ACC112 (cell line): ENCODE results near the gene RHOG.
"Not testable (repeated sequence)": the region's sequence is repeated elsewhere in the genome, so short reads cannot be mapped to it uniquely, and the experiment has no call there.

Experiments
- H2AFZ ChIP-seq: fragments of 200-600 bp; sonication (generic); one replicate; pipeline ENCODE4 v1.6.0; 2017; ENCODE audit warnings: antibody characterized with exemption, low read length; ENCODE audit not compliant: unreplicated experiment
- H3K27ac ChIP-seq: fragments of 200-600 bp; sonication (generic); 2 replicates; pipeline ENCODE4 v1.5.1; 2014; ENCODE audit warnings: low read depth, mild to moderate bottlenecking, antibody characterized with exemption, low read length, moderate library complexity
- H3K27me3 ChIP-seq: fragments of 200-600 bp; sonication (generic); 2 replicates; pipeline ENCODE4 v1.6.1; 2014; ENCODE audit warnings: mild to moderate bottlenecking, antibody characterized with exemption, low read length, moderate library complexity, mixed read lengths; ENCODE audit not compliant: insufficient read depth
- H3K36me3 ChIP-seq: fragments of 200-600 bp; sonication (generic); 2 replicates; pipeline ENCODE4 v1.6.1; 2016; ENCODE audit warnings: mild to moderate bottlenecking, antibody characterized with exemption, low read length, moderate library complexity, mixed read lengths; ENCODE audit not compliant: insufficient read depth
- H3K4me1 ChIP-seq: fragments of 200-600 bp; sonication (generic); one replicate; pipeline ENCODE4 v1.6.1; 2016; ENCODE audit warnings: low read length, mixed read lengths; ENCODE audit not compliant: insufficient read depth, unreplicated experiment, control insufficient read depth
- H3K4me3 ChIP-seq: fragments of 200-600 bp; sonication (generic); 2 replicates; pipeline ENCODE4 v1.5.1; 2014; ENCODE audit warnings: mild to moderate bottlenecking, low read depth, low read length
- H3K79me2 ChIP-seq: fragments of 200-600 bp; sonication (generic); one replicate; pipeline ENCODE4 v1.6.0; 2016; ENCODE audit warnings: low read length; ENCODE audit not compliant: control insufficient read depth, unreplicated experiment, insufficient read depth

RHOG gene

GRCh38 chr11:3796002-3796311 is 44.8 kb downstream of the RHOG start:
- Histone ChIP-seq H3K27ac (0 out of 2 replicates have a peak overlapping the region, but pooled peaks have one; percentile 6), H3K4me3 (peak overlapping the region; percentile 100), H3K79me2 (peaks cover 63% of the 10 kb centered on the region), H2AFZ (no peak overlapping the region), H3K4me1 (peaks cover 13% of the 10 kb centered on the region), H3K36me3 (no peaks in the 10 kb centered on the region; the same call in 1 of the 2 replicates), H3K27me3 (no peaks in the 10 kb centered on the region)

- Histone ChIP-seq H3K4me1 (peaks cover 13% of the 10 kb centered on the region), H3K36me3 (no peaks in the 10 kb centered on the region; the same call in 1 of the 2 replicates), H3K27ac (0 out of 2 replicates have a peak overlapping the region, but pooled peaks have one; percentile 6), H3K27me3 (no peaks in the 10 kb centered on the region), H3K4me3 (peak overlapping the region; percentile 100), H2AFZ (no peak overlapping the region), H3K79me2 (peaks cover 69% of the 10 kb centered on the region)
These were observed 45.4 kb downstream of the RHOG start for GRCh38 chr11:3795131-3796001.

- H3K4me3 ChIP-seq, H3K27me3 ChIP-seq, H2AFZ ChIP-seq, H3K36me3 ChIP-seq, H3K27ac ChIP-seq: not testable (repeated sequence)
- peaks cover 13% of the 10 kb centered on the region for H3K4me1 ChIP-seq
- peaks cover 79% of the 10 kb centered on the region for H3K79me2 ChIP-seq
These were observed 46.4 kb downstream of the RHOG start for GRCh38 chr11:3794387-3794786.

GRCh38 chr11:3786781-3787428 is 53.9 kb downstream of the RHOG start:
- no peaks in the 10 kb centered on the region for H3K27me3 ChIP-seq
- peaks cover 86% of the 10 kb centered on the region for H3K79me2 ChIP-seq
- H2AFZ ChIP-seq = no peak overlapping the region
- no peaks in the 10 kb centered on the region for H3K36me3 ChIP-seq
- no peak overlapping the region for H3K4me3 ChIP-seq
- peaks cover 30% of the 10 kb centered on the region for H3K4me1 ChIP-seq
- H3K27ac ChIP-seq = peak overlapping the region; percentile 39

GRCh38 chr11:3783611-3784010 is 57.1 kb downstream of the RHOG start:
- Histone ChIP-seq H3K27me3 (no peaks in the 10 kb centered on the region), H3K4me3 (no peak overlapping the region), H3K79me2 (peaks cover 82% of the 10 kb centered on the region), H3K36me3 (peaks cover 9% of the 10 kb centered on the region), H2AFZ (no peak overlapping the region), H3K27ac (no peak overlapping the region), H3K4me1 (peaks cover 39% of the 10 kb centered on the region)

- Histone ChIP-seq H3K79me2 (peaks cover 79% of the 10 kb centered on the region), H3K4me1 (peaks cover 39% of the 10 kb centered on the region), H3K27me3 (no peaks in the 10 kb centered on the region), H3K36me3 (peaks cover 14% of the 10 kb centered on the region), H2AFZ (no peak overlapping the region), H3K4me3 (no peak overlapping the region), H3K27ac (no peak overlapping the region)
These were observed 57.8 kb downstream of the RHOG start for GRCh38 chr11:3782963-3783362.

GRCh38 chr11:3781423-3781822 is 59.3 kb downstream of the RHOG start:
- Histone ChIP-seq H3K79me2 (peaks cover 64% of the 10 kb centered on the region), H3K27ac (peak overlapping the region; percentile 79), H3K27me3 (no peaks in the 10 kb centered on the region), H2AFZ (no peak overlapping the region), H3K36me3 (peaks cover 19% of the 10 kb centered on the region), H3K4me1 (peaks cover 29% of the 10 kb centered on the region), H3K4me3 (0 out of 2 replicates have a peak overlapping the region, but pooled peaks have one; percentile 20)
